ENCODE results near the gene ZNF765. TPM values are rescaled to one million over a fixed set of nuclear protein-coding genes. Genes with fewer than 3 reads are reported as not detected.

ZNF765 gene
- polyA plus RNA-seq, 4 donors = 3.2 to 13.4 (median 3.5) TPM

GRCh38 chr19:53374288-53374687 is 20.7 kb upstream of the ZNF765 start:
- peaks cover 5 to 48% (median 7%) of the 10 kb centered on the region in 3 donors for H3K36me3 ChIP-seq (ENCODE audit: control insufficient read depth in 3 of 3, insufficient read depth in 2 of 3, low read depth in 1 of 3, low read length in 3 of 3)
- no peak for DNase-seq
- H3K27me3 ChIP-seq (ENCODE audit: control insufficient read depth in 3 of 3, insufficient read depth in 3 of 3, low read length in 3 of 3) = no peaks in the 10 kb centered on the region
- H3K9me3 ChIP-seq (ENCODE audit: control insufficient read depth in 2 of 2, insufficient read depth in 1 of 2, low read depth in 1 of 2, low read length in 1 of 2) = peaks cover 0 to 23% of the 10 kb centered on the region in 2 donors
- FAIRE-seq = no peak
- 63 to 80% (median 70%) methylated on average over 3 of the region's 3 CpGs for WGBS, 3 donors
- no peak overlapping the region for H3K27ac ChIP-seq (ENCODE audit: low read depth in 1 of 3, low read length in 2 of 3)
- no peaks in the 10 kb centered on the region for H3K4me1 ChIP-seq (ENCODE audit: control insufficient read depth in 3 of 3, insufficient read depth in 2 of 3, low read depth in 1 of 3, low read length in 2 of 3)
- no peak overlapping the region for H3K4me3 ChIP-seq (ENCODE audit: low read depth in 1 of 3, low read length in 3 of 3)

- peaks cover 0 to 27% of the 10 kb centered on the region in 2 donors for H3K9me3 ChIP-seq (ENCODE audit: control insufficient read depth in 2 of 2, insufficient read depth in 1 of 2, low read depth in 1 of 2, low read length in 1 of 2)
- 86 to 100% (median 96%) methylated on average over 1 of the region's 1 CpG for WGBS, 3 donors
- no peaks in the 10 kb centered on the region for H3K27me3 ChIP-seq (ENCODE audit: control insufficient read depth in 3 of 3, insufficient read depth in 3 of 3, low read length in 3 of 3)
- peaks cover 5 to 52% (median 7%) of the 10 kb centered on the region in 3 donors for H3K36me3 ChIP-seq (ENCODE audit: control insufficient read depth in 3 of 3, insufficient read depth in 2 of 3, low read depth in 1 of 3, low read length in 3 of 3)
- H3K27ac ChIP-seq (ENCODE audit: low read depth in 1 of 3, low read length in 2 of 3) = no peak overlapping the region
- DNase-seq (no peak), FAIRE-seq (no peak)
- H3K4me3 ChIP-seq (ENCODE audit: low read depth in 1 of 3, low read length in 3 of 3) = no peak overlapping the region
- H3K4me1 ChIP-seq (ENCODE audit: control insufficient read depth in 3 of 3, insufficient read depth in 2 of 3, low read depth in 1 of 3, low read length in 2 of 3) = no peaks in the 10 kb centered on the region
Measured at GRCh38 chr19:53374743-53375142, 20.2 kb upstream of the ZNF765 start.

GRCh38 chr19:53381376-53381775 is 13.6 kb upstream of the ZNF765 start:
- no peak for DNase-seq
- Histone ChIP-seq H3K27me3 (ENCODE audit: control insufficient read depth in 3 of 3, insufficient read depth in 3 of 3, low read length in 3 of 3) (no peaks in the 10 kb centered on the region), H3K9me3 (ENCODE audit: control insufficient read depth in 2 of 2, insufficient read depth in 1 of 2, low read depth in 1 of 2, low read length in 1 of 2) (peaks cover 0 to 49% of the 10 kb centered on the region in 2 donors), H3K4me3 (ENCODE audit: low read depth in 1 of 3, low read length in 3 of 3) (no peak overlapping the region), H3K27ac (ENCODE audit: low read depth in 1 of 3, low read length in 2 of 3) (no peak overlapping the region), H3K4me1 (ENCODE audit: control insufficient read depth in 3 of 3, insufficient read depth in 2 of 3, low read depth in 1 of 3, low read length in 2 of 3) (no peaks in the 10 kb centered on the region), H3K36me3 (ENCODE audit: control insufficient read depth in 3 of 3, insufficient read depth in 2 of 3, low read depth in 1 of 3, low read length in 3 of 3) (peaks cover 6 to 32% (median 11%) of the 10 kb centered on the region in 3 donors)
- no peak for FAIRE-seq
- 96 to 98% (median 96%) methylated on average over 3 of the region's 3 CpGs for WGBS, 3 donors

GRCh38 chr19:53388168-53388567 is 6.8 kb upstream of the ZNF765 start:
- WGBS, 3 donors = 81 to 97% (median 96%) methylated on average over 3 of the region's 3 CpGs
- no peak for FAIRE-seq
- peaks cover 0 to 44% of the 10 kb centered on the region in 2 donors for H3K9me3 ChIP-seq (ENCODE audit: control insufficient read depth in 2 of 2, insufficient read depth in 1 of 2, low read depth in 1 of 2, low read length in 1 of 2)

GRCh38 chr19:53388904-53389303 is 6.0 kb upstream of the ZNF765 start:
- Histone ChIP-seq H3K27me3 (ENCODE audit: control insufficient read depth in 3 of 3, insufficient read depth in 3 of 3, low read length in 3 of 3) (no peaks in the 10 kb centered on the region), H3K36me3 (ENCODE audit: control insufficient read depth in 3 of 3, insufficient read depth in 2 of 3, low read depth in 1 of 3, low read length in 3 of 3) (peaks cover 0 to 3% (median 0%) of the 10 kb centered on the region in 3 donors), H3K9me3 (ENCODE audit: control insufficient read depth in 2 of 2, insufficient read depth in 1 of 2, low read depth in 1 of 2, low read length in 1 of 2) (peaks cover 0 to 43% of the 10 kb centered on the region in 2 donors), H3K27ac (ENCODE audit: low read depth in 1 of 3, low read length in 2 of 3) (no peak overlapping the region), H3K4me3 (ENCODE audit: low read depth in 1 of 3, low read length in 3 of 3) (no peak overlapping the region), H3K4me1 (ENCODE audit: control insufficient read depth in 3 of 3, insufficient read depth in 2 of 3, low read depth in 1 of 3, low read length in 2 of 3) (no peaks in the 10 kb centered on the region)
- DNase-seq (peak in 1 of 2 donors; percentile 30), FAIRE-seq (no peak)
- 57 to 81% (median 66%) methylated on average over 5 of the region's 5 CpGs for WGBS, 3 donors

More at GRCh38 chr19:53388168-53388567, 6.8 kb upstream of the ZNF765 start:
- H3K4me3 ChIP-seq (ENCODE audit: low read depth in 1 of 3, low read length in 3 of 3) = no peak overlapping the region
- H3K27me3 ChIP-seq (ENCODE audit: control insufficient read depth in 3 of 3, insufficient read depth in 3 of 3, low read length in 3 of 3) = no peaks in the 10 kb centered on the region
- DNase-seq = no peak
- H3K4me1 ChIP-seq (ENCODE audit: control insufficient read depth in 3 of 3, insufficient read depth in 2 of 3, low read depth in 1 of 3, low read length in 2 of 3) = no peaks in the 10 kb centered on the region
- no peak overlapping the region for H3K27ac ChIP-seq (ENCODE audit: low read depth in 1 of 3, low read length in 2 of 3)
- peaks cover 0 to 3% (median 0%) of the 10 kb centered on the region in 3 donors for H3K36me3 ChIP-seq (ENCODE audit: control insufficient read depth in 3 of 3, insufficient read depth in 2 of 3, low read depth in 1 of 3, low read length in 3 of 3)

- H3K4me1 ChIP-seq (ENCODE audit: control insufficient read depth in 3 of 3, insufficient read depth in 2 of 3, low read depth in 1 of 3, low read length in 2 of 3) = peaks cover 0 to 3% (median 0%) of the 10 kb centered on the region in 3 donors
- no peaks in the 10 kb centered on the region for H3K27me3 ChIP-seq (ENCODE audit: control insufficient read depth in 3 of 3, insufficient read depth in 3 of 3, low read length in 3 of 3)
- H3K9me3 ChIP-seq (ENCODE audit: control insufficient read depth in 2 of 2, insufficient read depth in 1 of 2, low read depth in 1 of 2, low read length in 1 of 2) = peaks cover 0 to 45% of the 10 kb centered on the region in 2 donors
- peaks cover 0 to 3% (median 0%) of the 10 kb centered on the region in 3 donors for H3K36me3 ChIP-seq (ENCODE audit: control insufficient read depth in 3 of 3, insufficient read depth in 2 of 3, low read depth in 1 of 3, low read length in 3 of 3)
- no peak overlapping the region for H3K4me3 ChIP-seq (ENCODE audit: low read depth in 1 of 3, low read length in 3 of 3)
- H3K27ac ChIP-seq (ENCODE audit: low read depth in 1 of 3, low read length in 2 of 3) = no peak overlapping the region
- 75 to 87% (median 80%) methylated on average over 8 of the region's 8 CpGs for WGBS, 3 donors
- FAIRE-seq (no peak), DNase-seq (no peak)
Measured at GRCh38 chr19:53389571-53389970, 5.4 kb upstream of the ZNF765 start.

GRCh38 chr19:53389978-53390377 is 5.0 kb upstream of the ZNF765 start:
- H3K9me3 ChIP-seq (ENCODE audit: control insufficient read depth in 2 of 2, insufficient read depth in 1 of 2, low read depth in 1 of 2, low read length in 1 of 2) = peaks cover 0 to 45% of the 10 kb centered on the region in 2 donors
- no peak overlapping the region for H3K4me3 ChIP-seq (ENCODE audit: low read depth in 1 of 3, low read length in 3 of 3)
- peaks cover 0 to 3% (median 0%) of the 10 kb centered on the region in 3 donors for H3K4me1 ChIP-seq (ENCODE audit: control insufficient read depth in 3 of 3, insufficient read depth in 2 of 3, low read depth in 1 of 3, low read length in 2 of 3)
- no peaks in the 10 kb centered on the region for H3K27me3 ChIP-seq (ENCODE audit: control insufficient read depth in 3 of 3, insufficient read depth in 3 of 3, low read length in 3 of 3)
- FAIRE-seq (no peak), DNase-seq (no peak)
- peaks cover 0 to 3% (median 0%) of the 10 kb centered on the region in 3 donors for H3K36me3 ChIP-seq (ENCODE audit: control insufficient read depth in 3 of 3, insufficient read depth in 2 of 3, low read depth in 1 of 3, low read length in 3 of 3)
- WGBS, 3 donors = 37 to 54% (median 49%) methylated on average over 22 of the region's 22 CpGs
- H3K27ac ChIP-seq (ENCODE audit: low read depth in 1 of 3, low read length in 2 of 3) = no peak overlapping the region

- 8 to 25% (median 18%) methylated on average over 18 of the region's 18 CpGs for WGBS, 3 donors
- DNase-seq (no peak), FAIRE-seq (no peak)
- H3K4me3 ChIP-seq (ENCODE audit: low read depth in 1 of 3, low read length in 3 of 3) = peak overlapping the region in 2 of 3 donors; percentile 83 to 86
- peaks cover 0 to 3% (median 0%) of the 10 kb centered on the region in 3 donors for H3K4me1 ChIP-seq (ENCODE audit: control insufficient read depth in 3 of 3, insufficient read depth in 2 of 3, low read depth in 1 of 3, low read length in 2 of 3)
- H3K27ac ChIP-seq (ENCODE audit: low read depth in 1 of 3, low read length in 2 of 3) = peak overlapping the region; percentile 42 to 91 (median 73)
- peaks cover 0 to 32% of the 10 kb centered on the region in 2 donors for H3K9me3 ChIP-seq (ENCODE audit: control insufficient read depth in 2 of 2, insufficient read depth in 1 of 2, low read depth in 1 of 2, low read length in 1 of 2)
- H3K36me3 ChIP-seq (ENCODE audit: control insufficient read depth in 3 of 3, insufficient read depth in 2 of 3, low read depth in 1 of 3, low read length in 3 of 3) = peaks cover 2 to 11% (median 8%) of the 10 kb centered on the region in 3 donors
- H3K27me3 ChIP-seq (ENCODE audit: control insufficient read depth in 3 of 3, insufficient read depth in 3 of 3, low read length in 3 of 3) = no peaks in the 10 kb centered on the region
Measured at GRCh38 chr19:53394522-53394973, 401 bp upstream of the ZNF765 start.
